ENCODE measurements around the gene ZNF502. TPM values are rescaled to one million over a fixed set of nuclear protein-coding genes. Genes with fewer than 3 reads are reported as not detected.

The ZNF502 gene
- total and polyA plus RNA-seq, 2 donors (not counting 3 experiments of a cell fraction or from before 2014, with no cell fraction given): 1.0 to 4.1 TPM

DNA sequence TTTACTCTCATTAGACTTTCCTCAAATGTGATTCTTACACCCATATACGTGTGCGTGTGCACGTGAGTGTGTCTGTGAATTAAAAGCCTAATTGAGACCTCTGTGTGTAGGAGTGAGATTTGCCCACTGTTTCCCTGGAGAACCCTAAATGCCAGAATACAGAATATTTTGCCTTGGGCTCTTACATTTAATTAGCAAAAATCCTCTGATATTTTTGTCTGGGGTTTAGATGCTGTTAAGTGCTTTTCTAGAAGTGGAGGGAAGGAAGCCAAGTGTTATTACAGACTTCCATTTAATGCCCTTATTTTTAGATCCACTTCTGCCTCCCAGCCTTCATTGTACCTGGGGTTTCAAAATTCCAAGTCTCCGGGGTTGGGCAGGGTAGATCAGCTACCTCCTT, 46.1 kb upstream of the ZNF502 start:
- Histone ChIP-seq H3K79me2 (ENCODE audit: control insufficient read depth, insufficient read depth, low read length) (no peaks in the 10 kb centered on the region), H2AFZ (ENCODE audit: low read depth, low read length) (no peak overlapping the region), H3K9me1 (replicated peaks; ENCODE audit: control insufficient read depth, extremely low read depth, insufficient read depth, low read length) (no peaks in the 10 kb centered on the region), H3K27ac (ENCODE audit: insufficient read depth, low read depth, low read length) (no peak overlapping the region), H3K27me3 (ENCODE audit: control insufficient read depth in 2 of 2, insufficient read depth in 2 of 2, low read length in 2 of 2) (no peaks in the 10 kb centered on the region), H3K9ac (replicated peaks; ENCODE audit: extremely low read depth, insufficient read depth, low read length) (no peak overlapping the region), H3K4me1 (ENCODE audit: control insufficient read depth, extremely low read depth, insufficient read depth, low read length) (no peaks in the 10 kb centered on the region), H3K9me3 (replicated peaks; ENCODE audit: control insufficient read depth, insufficient read depth, low read length) (no peaks in the 10 kb centered on the region), H3K4me2 (ENCODE audit: insufficient read depth, low read length) (no peak overlapping the region), H3K4me3 (replicated peaks in 1 of 3; ENCODE audit: insufficient read depth in 1 of 3, low read depth in 1 of 3, low read length in 3 of 3) (no peak overlapping the region), H3K36me3 (ENCODE audit: control insufficient read depth in 2 of 2, extremely low read depth in 1 of 2, insufficient read depth in 2 of 2, low read length in 2 of 2) (no peaks in the 10 kb centered on the region), H4K20me1 (replicated peaks; ENCODE audit: control insufficient read depth, extremely low read depth, insufficient read depth, low read length) (no peaks in the 10 kb centered on the region)
- dilution Hi-C loops (cut with MboI; ENCODE audit: extremely low pct_ligation_motif_present, low sequenced_read_pairs): no loop called here
- FAIRE-seq: peak; percentile 15
- CTCF ChIA-PET: no interaction called here
- TF ChIP-seq GATA2 (IDR thresholded peaks at IDR 0.05; ENCODE audit: insufficient read depth, insufficient read length, low read depth, low read length) (no peak), JUN (IDR thresholded peaks at IDR 0.05; ENCODE audit: borderline replicate concordance, insufficient read depth, insufficient read length, low read depth) (no peak), FOS (IDR thresholded peaks at IDR 0.05; ENCODE audit: borderline replicate concordance, insufficient read depth, low read length) (no peak), MYC (IDR thresholded peaks at IDR 0.05; ENCODE audit: low read depth, low read length) (no peak), POLR2A (IDR thresholded peaks at IDR 0.05; ENCODE audit: low read depth, low read length) (no peak), EZH2 (IDR thresholded peaks at IDR 0.05; ENCODE audit: borderline replicate concordance, low read depth, low read length, severe bottlenecking) (no peak), POLR2AphosphoS5 (IDR thresholded peaks at IDR 0.05; ENCODE audit: insufficient read depth, low read depth, low read length) (no peak)
- TF ChIP-seq, protein P1, sequence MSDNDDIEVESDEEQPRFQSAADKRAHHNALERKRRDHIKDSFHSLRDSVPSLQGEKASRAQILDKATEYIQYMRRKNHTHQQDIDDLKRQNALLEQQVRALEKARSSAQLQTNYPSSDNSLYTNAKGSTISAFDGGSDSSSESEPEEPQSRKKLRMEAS (IDR thresholded peaks at IDR 0.05; ENCODE audit: insufficient read depth, insufficient read length): no peak
- TF ChIP-seq, protein P2, sequence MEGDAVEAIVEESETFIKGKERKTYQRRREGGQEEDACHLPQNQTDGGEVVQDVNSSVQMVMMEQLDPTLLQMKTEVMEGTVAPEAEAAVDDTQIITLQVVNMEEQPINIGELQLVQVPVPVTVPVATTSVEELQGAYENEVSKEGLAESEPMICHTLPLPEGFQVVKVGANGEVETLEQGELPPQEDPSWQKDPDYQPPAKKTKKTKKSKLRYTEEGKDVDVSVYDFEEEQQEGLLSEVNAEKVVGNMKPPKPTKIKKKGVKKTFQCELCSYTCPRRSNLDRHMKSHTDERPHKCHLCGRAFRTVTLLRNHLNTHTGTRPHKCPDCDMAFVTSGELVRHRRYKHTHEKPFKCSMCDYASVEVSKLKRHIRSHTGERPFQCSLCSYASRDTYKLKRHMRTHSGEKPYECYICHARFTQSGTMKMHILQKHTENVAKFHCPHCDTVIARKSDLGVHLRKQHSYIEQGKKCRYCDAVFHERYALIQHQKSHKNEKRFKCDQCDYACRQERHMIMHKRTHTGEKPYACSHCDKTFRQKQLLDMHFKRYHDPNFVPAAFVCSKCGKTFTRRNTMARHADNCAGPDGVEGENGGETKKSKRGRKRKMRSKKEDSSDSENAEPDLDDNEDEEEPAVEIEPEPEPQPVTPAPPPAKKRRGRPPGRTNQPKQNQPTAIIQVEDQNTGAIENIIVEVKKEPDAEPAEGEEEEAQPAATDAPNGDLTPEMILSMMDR (IDR thresholded peaks at IDR 0.05; ENCODE audit: extremely low read depth in 1 of 2, insufficient read depth in 1 of 2, low read depth in 1 of 2, low read length in 2 of 2): no peak
- BruUV-seq (replicated peaks): no TSS peak
- DNase-seq (ENCODE audit: low read depth, low spot score): no peak
- POLR2A ChIA-PET: no interaction called here
- intact Hi-C loops (cut with micrococcal nuclease): no loop called here

Data from endothelial cell of umbilical vein (primary cell).